C4-2B (cell line): ENCODE data around the gene SNAP25.

ENCODE experiments used
- H3K27ac ChIP-seq: fragments of 450-650 bp; 2 replicates; pipeline ENCODE4 v1.5.1; 2017
- ZFX ChIP-seq: fragments of 450-650 bp; IDR thresholded peaks from 2 replicates; pipeline ENCODE4 v1.6.1; 2017
- TF ChIP-seq, protein P1 (sequence below): fragments of 450-650 bp; conservative IDR thresholded peaks from 2 replicates; pipeline ENCODE4 v1.5.1; 2017; ENCODE audit warnings: mild to moderate bottlenecking

The SNAP25 gene

GRCh38 chr20:10250902-10251301 lies 32.3 kb downstream of the SNAP25 start:
- TF ChIP-seq ZFX = no peak
- TF ChIP-seq, protein P1, sequence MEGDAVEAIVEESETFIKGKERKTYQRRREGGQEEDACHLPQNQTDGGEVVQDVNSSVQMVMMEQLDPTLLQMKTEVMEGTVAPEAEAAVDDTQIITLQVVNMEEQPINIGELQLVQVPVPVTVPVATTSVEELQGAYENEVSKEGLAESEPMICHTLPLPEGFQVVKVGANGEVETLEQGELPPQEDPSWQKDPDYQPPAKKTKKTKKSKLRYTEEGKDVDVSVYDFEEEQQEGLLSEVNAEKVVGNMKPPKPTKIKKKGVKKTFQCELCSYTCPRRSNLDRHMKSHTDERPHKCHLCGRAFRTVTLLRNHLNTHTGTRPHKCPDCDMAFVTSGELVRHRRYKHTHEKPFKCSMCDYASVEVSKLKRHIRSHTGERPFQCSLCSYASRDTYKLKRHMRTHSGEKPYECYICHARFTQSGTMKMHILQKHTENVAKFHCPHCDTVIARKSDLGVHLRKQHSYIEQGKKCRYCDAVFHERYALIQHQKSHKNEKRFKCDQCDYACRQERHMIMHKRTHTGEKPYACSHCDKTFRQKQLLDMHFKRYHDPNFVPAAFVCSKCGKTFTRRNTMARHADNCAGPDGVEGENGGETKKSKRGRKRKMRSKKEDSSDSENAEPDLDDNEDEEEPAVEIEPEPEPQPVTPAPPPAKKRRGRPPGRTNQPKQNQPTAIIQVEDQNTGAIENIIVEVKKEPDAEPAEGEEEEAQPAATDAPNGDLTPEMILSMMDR = no peak
- H3K27ac ChIP-seq = no peak overlapping the region

DNA sequence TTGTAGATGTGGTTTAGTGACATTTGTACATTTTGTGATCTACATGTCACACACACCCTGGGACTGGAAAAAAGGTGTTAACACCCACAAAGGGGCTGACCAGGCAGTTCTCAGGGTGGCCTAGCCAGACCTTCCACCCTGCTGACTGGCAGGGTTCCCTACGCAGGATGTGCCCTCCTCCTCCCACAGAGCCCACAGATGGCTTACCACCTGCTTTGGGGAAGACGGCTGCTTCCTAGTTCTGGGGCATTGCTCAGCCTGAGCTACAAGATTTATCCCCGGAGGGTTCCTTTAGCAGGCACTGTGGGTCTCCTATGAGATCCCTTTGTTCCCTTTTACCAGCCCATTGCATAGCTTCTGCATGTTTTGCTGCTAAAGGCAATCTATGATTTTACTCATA lies 35.1 kb downstream of the SNAP25 start:
- no peak overlapping the region for H3K27ac ChIP-seq
- TF ChIP-seq, protein P1 = no peak
- no peak for TF ChIP-seq ZFX

- no peak overlapping the region for H3K27ac ChIP-seq
- no peak for TF ChIP-seq ZFX
- TF ChIP-seq, protein P1 = no peak
These were observed 37.2 kb downstream of the SNAP25 start for GRCh38 chr20:10255846-10256245.

DNA sequence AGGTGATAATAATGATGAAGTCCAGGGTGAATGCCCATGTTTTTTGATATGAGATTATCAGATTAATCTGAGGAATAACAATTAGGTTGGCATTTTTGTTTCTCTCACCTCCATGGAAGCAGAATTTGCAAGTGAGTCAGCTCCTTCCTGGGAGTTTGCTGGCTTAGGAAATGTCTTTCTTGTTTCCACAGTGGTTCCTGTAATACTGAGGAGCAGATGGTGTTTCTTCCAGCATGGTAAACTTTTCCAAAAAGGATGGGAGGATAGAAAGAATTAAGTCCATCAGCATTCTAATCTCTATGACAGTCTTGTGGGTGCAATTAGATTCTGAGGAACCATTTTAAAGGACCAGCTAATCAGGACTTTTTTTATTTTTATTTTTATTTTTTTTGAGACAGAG lies 40.5 kb downstream of the SNAP25 start:
- TF ChIP-seq ZFX = no peak
- TF ChIP-seq, protein P1 = no peak
- H3K27ac ChIP-seq = no peak overlapping the region

DNA sequence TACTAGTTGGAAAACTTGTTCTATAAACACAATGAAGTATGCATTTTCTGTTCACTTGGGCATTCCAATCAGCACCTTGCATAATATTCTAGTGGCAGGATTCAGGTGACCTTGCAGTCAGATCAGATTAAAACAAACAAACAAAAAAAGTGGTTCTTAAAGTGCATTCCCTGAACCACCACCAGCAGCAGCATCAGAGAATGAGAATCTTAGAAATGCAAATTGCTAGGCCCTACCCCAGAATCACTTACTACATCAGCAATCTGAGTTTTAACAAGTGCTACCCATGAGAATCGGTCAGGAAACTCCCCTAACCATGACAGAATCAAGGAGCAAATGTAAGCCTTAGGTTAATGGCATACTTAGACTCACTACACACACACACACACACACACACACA lies 41.7 kb downstream of the SNAP25 start:
- no peak for TF ChIP-seq ZFX
- H3K27ac ChIP-seq = no peak overlapping the region

GRCh38 chr20:10261702-10262101 lies 43.1 kb downstream of the SNAP25 start:
- no peak for TF ChIP-seq ZFX
- TF ChIP-seq, protein P1 = no peak
- no peak overlapping the region for H3K27ac ChIP-seq

DNA sequence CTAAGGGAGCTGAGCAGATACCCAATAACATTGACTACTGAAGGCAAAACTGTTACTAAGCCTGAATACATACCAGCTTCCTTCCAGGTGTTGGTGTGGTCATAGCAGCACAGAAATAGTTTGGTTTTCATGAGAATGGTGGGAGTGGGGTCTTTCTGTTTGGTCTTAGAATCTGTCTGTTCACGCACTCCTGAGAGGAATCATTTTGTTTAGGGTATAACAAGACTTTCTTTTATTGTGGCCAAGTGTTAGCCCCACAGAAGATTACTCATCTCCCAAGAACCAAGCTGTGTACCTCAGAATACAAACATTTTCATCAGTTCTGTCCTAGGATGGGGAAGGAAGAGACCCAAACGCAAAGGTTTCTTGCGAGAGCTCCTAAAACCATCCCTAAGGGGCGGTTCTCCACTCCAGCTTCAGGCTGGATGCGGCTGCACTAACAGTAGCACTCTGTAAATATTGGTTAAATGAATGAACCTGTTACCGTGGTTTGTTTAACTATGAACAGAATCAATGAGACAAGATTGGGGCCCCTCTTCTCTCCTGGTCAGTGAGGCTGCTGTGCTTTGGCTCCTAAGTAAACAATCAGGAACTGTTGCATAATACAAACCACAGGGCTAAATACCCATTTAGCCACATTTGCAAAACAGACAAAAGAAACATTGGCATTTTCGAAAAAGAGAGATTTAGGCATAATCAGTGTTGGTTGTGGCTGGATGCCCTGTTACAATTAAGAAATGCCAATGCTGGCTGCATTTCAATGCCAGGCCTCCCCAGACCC lies 44.9 kb downstream of the SNAP25 start:
- H3K27ac ChIP-seq = no peak overlapping the region; the same call in 1 of the 2 replicates
- TF ChIP-seq, protein P1 = no peak
- no peak for TF ChIP-seq ZFX

DNA sequence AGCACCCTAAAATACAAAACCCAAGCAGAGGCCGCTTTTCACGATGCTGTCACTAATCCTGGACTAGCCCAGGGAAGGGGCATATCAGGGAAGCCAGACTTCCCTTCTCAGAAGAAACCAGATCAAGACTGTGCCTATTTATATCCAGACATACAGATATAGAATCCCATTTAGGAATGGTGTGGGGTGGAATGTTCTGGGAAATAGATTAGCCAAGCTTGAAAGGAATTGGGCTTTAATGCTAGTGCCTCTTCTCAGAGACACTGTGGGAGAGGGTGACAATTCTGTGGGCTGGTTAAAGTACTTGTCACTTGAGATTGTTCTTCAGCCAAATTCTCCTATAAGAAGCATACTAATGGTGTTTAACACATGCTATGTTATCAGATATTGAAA lies 45.5 kb downstream of the SNAP25 start:
- no peak for TF ChIP-seq ZFX
- TF ChIP-seq, protein P1 = no peak
- H3K27ac ChIP-seq = peak overlapping the region; percentile 14; the same call in 1 of the 2 replicates
